Stomach smooth muscle (tissue), 2 donors: ENCODE results near the gene KLK13.

Experiments used
- H3K27ac ChIP-seq: one replicate; pipeline ENCODE4 v1.7.0; 2013; ENCODE audit warnings: mild to moderate bottlenecking, low read length, inconsistent platforms
- H3K27me3 ChIP-seq, 2 donors: one replicate each; pipeline ENCODE4 v1.7.0; 2013; ENCODE audit warnings: low read length in 2 of 2; ENCODE audit not compliant: insufficient read depth in 2 of 2, control insufficient read depth in 1 of 2
- H3K36me3 ChIP-seq, 2 donors: one replicate each; pipeline ENCODE4 v1.7.0; 2013; ENCODE audit warnings: low read length in 2 of 2; ENCODE audit not compliant: control insufficient read depth in 2 of 2, insufficient read depth in 2 of 2
- H3K4me1 ChIP-seq: one replicate; pipeline ENCODE4 v1.7.0; 2013; ENCODE audit warnings: low read length; ENCODE audit not compliant: control insufficient read depth, insufficient read depth
- H3K4me3 ChIP-seq, 2 donors: one replicate each; pipeline ENCODE4 v1.7.0; 2013; ENCODE audit warnings: low read length in 2 of 2
- H3K9ac ChIP-seq, 2 donors: one replicate each; pipeline ENCODE4 v1.7.0; 2013; ENCODE audit warnings: low read length in 2 of 2, mild to moderate bottlenecking in 1 of 2
- H3K9me3 ChIP-seq, 2 donors: one replicate each; pipeline ENCODE4 v1.7.0; 2013; ENCODE audit warnings: low read length in 2 of 2; ENCODE audit not compliant: control insufficient read depth in 2 of 2
- donor health status: healthy.
- donor health status: Pancreatic carcinoma.

KLK13 gene

GRCh38 chr19:51079481-51080110 lies 14.7 kb upstream of the KLK13 start:
- H3K9ac ChIP-seq, result no peak overlapping the region

GRCh38 chr19:51078731-51079130 lies 13.8 kb upstream of the KLK13 start:
- H3K36me3 ChIP-seq, result no peaks in the 10 kb centered on the region
- peaks cover 0 to 5% of the 10 kb centered on the region in 2 donors for H3K9me3 ChIP-seq
- peaks cover 0 to 2% of the 10 kb centered on the region in 2 donors for H3K27me3 ChIP-seq
- no peak overlapping the region for H3K9ac ChIP-seq
- no peak overlapping the region for H3K27ac ChIP-seq
- H3K4me1 ChIP-seq, result no peaks in the 10 kb centered on the region
- no peak overlapping the region for H3K4me3 ChIP-seq

More at GRCh38 chr19:51079481-51080110, 14.7 kb upstream of the KLK13 start:
- Histone ChIP-seq H3K4me3 (no peak overlapping the region), H3K4me1 (no peaks in the 10 kb centered on the region), H3K27ac (no peak overlapping the region), H3K36me3 (no peaks in the 10 kb centered on the region), H3K9me3 (peaks cover 0 to 2% of the 10 kb centered on the region in 2 donors), H3K27me3 (peaks cover 0 to 4% of the 10 kb centered on the region in 2 donors)

- Histone ChIP-seq H3K27ac (no peak overlapping the region), H3K27me3 (peaks cover 0 to 2% of the 10 kb centered on the region in 2 donors), H3K9ac (no peak overlapping the region), H3K4me1 (no peaks in the 10 kb centered on the region), H3K36me3 (no peaks in the 10 kb centered on the region), H3K4me3 (no peak overlapping the region), H3K9me3 (peaks cover 0 to 5% of the 10 kb centered on the region in 2 donors)
These were observed 13.2 kb upstream of the KLK13 start for GRCh38 chr19:51078104-51078503.

GRCh38 chr19:51076631-51077213 lies 11.8 kb upstream of the KLK13 start:
- no peak overlapping the region for H3K4me3 ChIP-seq
- H3K4me1 ChIP-seq, result no peaks in the 10 kb centered on the region
- H3K9me3 ChIP-seq, result peaks cover 0 to 5% of the 10 kb centered on the region in 2 donors
- no peak overlapping the region for H3K9ac ChIP-seq
- no peak overlapping the region for H3K27ac ChIP-seq
- no peaks in the 10 kb centered on the region for H3K36me3 ChIP-seq
- H3K27me3 ChIP-seq, result no peaks in the 10 kb centered on the region

- Histone ChIP-seq H3K27me3 (no peaks in the 10 kb centered on the region), H3K4me1 (no peaks in the 10 kb centered on the region), H3K9ac (no peak overlapping the region), H3K27ac (no peak overlapping the region), H3K4me3 (no peak overlapping the region), H3K9me3 (peaks cover 0 to 5% of the 10 kb centered on the region in 2 donors), H3K36me3 (no peaks in the 10 kb centered on the region)
These were observed 11.1 kb upstream of the KLK13 start for GRCh38 chr19:51075998-51076397.

- no peak overlapping the region for H3K27ac ChIP-seq
- no peak overlapping the region for H3K9ac ChIP-seq
- H3K4me3 ChIP-seq, result no peak overlapping the region
- no peaks in the 10 kb centered on the region for H3K36me3 ChIP-seq
- peaks cover 0 to 5% of the 10 kb centered on the region in 2 donors for H3K9me3 ChIP-seq
- peaks cover 4% of the 10 kb centered on the region in 2 donors for H3K27me3 ChIP-seq
- H3K4me1 ChIP-seq, result no peaks in the 10 kb centered on the region
These were observed 6.2 kb upstream of the KLK13 start for GRCh38 chr19:51071095-51071405.

GRCh38 chr19:51070334-51071094 lies 5.6 kb upstream of the KLK13 start:
- Histone ChIP-seq H3K9me3 (peaks cover 0 to 5% of the 10 kb centered on the region in 2 donors), H3K36me3 (no peaks in the 10 kb centered on the region), H3K4me3 (no peak overlapping the region), H3K9ac (no peak overlapping the region), H3K27ac (no peak overlapping the region), H3K4me1 (no peaks in the 10 kb centered on the region), H3K27me3 (peaks cover 4% of the 10 kb centered on the region in 2 donors)

- Histone ChIP-seq H3K36me3 (no peaks in the 10 kb centered on the region), H3K4me1 (no peaks in the 10 kb centered on the region), H3K27me3 (peaks cover 14 to 21% of the 10 kb centered on the region in 2 donors), H3K4me3 (no peak overlapping the region), H3K9ac (no peak overlapping the region), H3K9me3 (peaks cover 0 to 2% of the 10 kb centered on the region in 2 donors), H3K27ac (no peak overlapping the region)
These were observed 1.7 kb upstream of the KLK13 start for GRCh38 chr19:51066393-51067186.

GRCh38 chr19:51065221-51065960 lies 499 bp upstream of the KLK13 start:
- no peak overlapping the region for H3K9ac ChIP-seq
- peaks cover 0 to 2% of the 10 kb centered on the region in 2 donors for H3K9me3 ChIP-seq
- no peaks in the 10 kb centered on the region for H3K36me3 ChIP-seq
- H3K4me3 ChIP-seq, result no peak overlapping the region
- H3K27ac ChIP-seq, result no peak overlapping the region
- peaks cover 18 to 21% of the 10 kb centered on the region in 2 donors for H3K27me3 ChIP-seq
- H3K4me1 ChIP-seq, result no peaks in the 10 kb centered on the region

- no peaks in the 10 kb centered on the region for H3K36me3 ChIP-seq
- no peak overlapping the region for H3K27ac ChIP-seq
- H3K9ac ChIP-seq, result no peak overlapping the region
- peaks cover 15 to 23% of the 10 kb centered on the region in 2 donors for H3K27me3 ChIP-seq
- H3K4me1 ChIP-seq, result no peaks in the 10 kb centered on the region
- peaks cover 0 to 2% of the 10 kb centered on the region in 2 donors for H3K9me3 ChIP-seq
- no peak overlapping the region for H3K4me3 ChIP-seq
These were observed 1.2 kb downstream of the KLK13 start for GRCh38 chr19:51063664-51064063.
